HG02970 (cell line): ENCODE data around the gene OR1M1.
"Not testable (repeated sequence)": the region's sequence is repeated elsewhere in the genome, so short reads cannot be mapped to it uniquely, and the experiment has no call there.

Experiments
- ATAC-seq: cut with Tn5 transposase; IDR thresholded peaks from one replicate; pipeline ENCODE4 v1.9.1; 2021; ENCODE audit warnings: mild to moderate bottlenecking, moderate library complexity, moderate number of reproducible peaks; ENCODE audit not compliant: unreplicated experiment, low FRiP score

OR1M1 gene

GRCh38 chr19:9086761-9087160 is at the start of gene OR1M1:
OR1M1 (plus strand) TSS chr19:9087061; CDS start chr19:9093245, 6,184 bp downstream.
- no peak for ATAC-seq

- no peak for ATAC-seq
Measured at GRCh38 chr19:9037400-9038062, 49.3 kb upstream of the OR1M1 start.

- no peak for ATAC-seq
Measured at GRCh38 chr19:9039728-9040127, 47.1 kb upstream of the OR1M1 start.

- ATAC-seq: no peak
Measured at GRCh38 chr19:9040131-9040530, 46.7 kb upstream of the OR1M1 start.

- ATAC-seq: no peak
Measured at GRCh38 chr19:9041023-9041422, 45.8 kb upstream of the OR1M1 start.

GRCh38 chr19:9043524-9043923 is 43.3 kb upstream of the OR1M1 start:
- ATAC-seq: no peak

GRCh38 chr19:9044449-9044848 is 42.4 kb upstream of the OR1M1 start:
- ATAC-seq: no peak

- ATAC-seq: no peak
Measured at GRCh38 chr19:9046694-9047093, 40.2 kb upstream of the OR1M1 start.

- ATAC-seq: no peak
Measured at GRCh38 chr19:9052894-9053293, 34.0 kb upstream of the OR1M1 start.

GRCh38 chr19:9053674-9054073 is 33.2 kb upstream of the OR1M1 start:
- not testable (repeated sequence) for ATAC-seq

GRCh38 chr19:9054207-9054606 is 32.7 kb upstream of the OR1M1 start:
- ATAC-seq: no peak

GRCh38 chr19:9054765-9055164 is 32.1 kb upstream of the OR1M1 start:
- no peak for ATAC-seq

GRCh38 chr19:9056131-9056530 is 30.7 kb upstream of the OR1M1 start:
- not testable (repeated sequence) for ATAC-seq

- ATAC-seq: no peak
Measured at GRCh38 chr19:9057505-9058258, 29.2 kb upstream of the OR1M1 start.

GRCh38 chr19:9058905-9059667 is 27.8 kb upstream of the OR1M1 start:
- ATAC-seq: no peak

GRCh38 chr19:9060564-9061340 is 26.1 kb upstream of the OR1M1 start:
- no peak for ATAC-seq

GRCh38 chr19:9061879-9062278 is 25.0 kb upstream of the OR1M1 start:
- no peak for ATAC-seq

- ATAC-seq: no peak
Measured at GRCh38 chr19:9065457-9066014, 21.3 kb upstream of the OR1M1 start.

GRCh38 chr19:9070066-9070465 is 16.8 kb upstream of the OR1M1 start:
- ATAC-seq: no peak

- ATAC-seq: not testable (repeated sequence)
Measured at GRCh38 chr19:9071720-9072119, 15.1 kb upstream of the OR1M1 start.
